Measurements from ENCODE around the gene CLEC17A.

- TF ChIP-seq CTCF (IDR thresholded peaks at IDR 0.05; ENCODE audit: poor library complexity) (no peak), EZH2 (IDR thresholded peaks at IDR 0.05; ENCODE audit: borderline replicate concordance) (no peak), EZH2phosphoT487 (IDR thresholded peaks at IDR 0.05; ENCODE audit: low read depth, severe bottlenecking, unreplicated experiment) (no peak)
Measured at GRCh38 chr19:14544977-14545715, 37.7 kb upstream of the CLEC17A start.

Measured in hepatocyte (in vitro differentiated cells).